IMR-90 (cell line): ENCODE measurements around the gene ALOXE3. TPM values are rescaled to one million over a fixed set of nuclear protein-coding genes. Genes with fewer than 3 reads are reported as not detected.
A peak's percentile ranks its signal among the peaks of the same experiment; 100 is the strongest.

Source experiments
- ATAC-seq: fragments of 200-7000 bp; cut with Tn5 transposase; 2 replicates; pipeline ENCODE4 v1.9.1; 2020; ENCODE audit warnings: low read depth, mild to moderate bottlenecking, moderate library complexity
- BruUV-seq: library from RNA; stranded (reverse); fragments of 400-500 nt; replicated peaks from 2 replicates; lab custom pipeline; 2021; lab: Mats Ljungman, UMichigan
- CTCF ChIA-PET: fragments of 300-600 bp; formaldehyde crosslinking; extraction: SDS; loops from one replicate; lab custom pipeline; 2021; ENCODE audit warnings: antibody characterized with exemption; lab: Yijun Ruan, JAX
- POLR2A ChIA-PET: fragments of 300-600 bp; sonication (Branson Sonifier 250); formaldehyde crosslinking; loops from one replicate; lab custom pipeline; 2022; ENCODE audit warnings: antibody characterized with exemption; ENCODE audit not compliant: unreplicated experiment; lab: Charles Lee
- DNase-seq: peaks from one replicate; pipeline ENCODE4 v3.0.0; 2013
- H2AFZ ChIP-seq: replicated peaks from 2 replicates; pipeline ENCODE3; 2013; ENCODE audit warnings: low read length, mild to moderate bottlenecking; ENCODE audit not compliant: poor library complexity
- H2AK5ac ChIP-seq: 2 replicates; pipeline ENCODE4 v1.6.1; 2013; ENCODE audit warnings: low read depth, low read length, inconsistent platforms
- H2AK9ac ChIP-seq: replicated peaks from 2 replicates; pipeline ENCODE3; 2013; ENCODE audit warnings: mild to moderate bottlenecking, low read depth, low read length, moderate library complexity; ENCODE audit not compliant: poor library complexity
- H2BK120ac ChIP-seq: 2 replicates; pipeline ENCODE4 v1.6.1; 2013; ENCODE audit warnings: low read depth, low read length, inconsistent platforms
- H2BK15ac ChIP-seq: 3 replicates; pipeline ENCODE4 v1.6.1; 2013; ENCODE audit warnings: low read depth, low read length, inconsistent platforms
- H2BK20ac ChIP-seq: 2 replicates; pipeline ENCODE4 v1.6.1; 2013; ENCODE audit warnings: low read depth, mild to moderate bottlenecking, inconsistent platforms, low read length, moderate library complexity
- H2BK5ac ChIP-seq: 2 replicates; pipeline ENCODE4 v1.6.1; 2013; ENCODE audit warnings: mild to moderate bottlenecking, low read depth, low read length, inconsistent platforms; ENCODE audit not compliant: poor library complexity, severe bottlenecking
- H3K14ac ChIP-seq: replicated peaks from 2 replicates; pipeline ENCODE4 v1.6.1; 2013; ENCODE audit warnings: low read depth, low read length, inconsistent platforms
- H3K18ac ChIP-seq: 2 replicates; pipeline ENCODE4 v1.6.1; 2013; ENCODE audit warnings: low read depth, low read length, control low read depth
- H3K23ac ChIP-seq: 2 replicates; pipeline ENCODE4 v1.6.1; 2013; ENCODE audit warnings: low read depth, low read length, inconsistent platforms
- H3K27ac ChIP-seq: 2 replicates; pipeline ENCODE4 v1.5.1; 2013; ENCODE audit warnings: mild to moderate bottlenecking, control low read depth, low read length; ENCODE audit not compliant: insufficient read depth
- H3K27me3 ChIP-seq: 2 replicates; pipeline ENCODE4 v1.6.1; 2013; ENCODE audit warnings: low read length; ENCODE audit not compliant: control insufficient read depth, insufficient read depth
- H3K36me3 ChIP-seq: 2 replicates; pipeline ENCODE4 v1.6.1; 2013; ENCODE audit warnings: low read length, mixed read lengths; ENCODE audit not compliant: control insufficient read depth, insufficient read depth
- H3K4ac ChIP-seq: 2 replicates; pipeline ENCODE4 v1.6.1; 2013; ENCODE audit warnings: low read depth, low read length, inconsistent platforms
- H3K4me1 ChIP-seq: 2 replicates; pipeline ENCODE4 v1.6.1; 2013; ENCODE audit warnings: low read length, mixed read lengths; ENCODE audit not compliant: control insufficient read depth, insufficient read depth
- H3K4me2 ChIP-seq: 2 replicates; pipeline ENCODE4 v1.6.1; 2013; ENCODE audit warnings: low read depth, mild to moderate bottlenecking, control low read depth, low read length, moderate library complexity
- H3K4me3 ChIP-seq: 2 replicates; pipeline ENCODE4 v1.5.1; 2013; ENCODE audit warnings: low read depth, mild to moderate bottlenecking, control low read depth, low read length, moderate library complexity; ENCODE audit not compliant: insufficient read depth
- H3K56ac ChIP-seq: 2 replicates; pipeline ENCODE4 v1.6.1; 2013; ENCODE audit warnings: low read length, inconsistent platforms; ENCODE audit not compliant: insufficient read depth; ENCODE audit errors: extremely low read depth
- H3K79me1 ChIP-seq, 2 experiments: 2 replicates each; pipeline ENCODE4 v1.6.1; 2013; ENCODE audit warnings: low read length in 2 of 2, inconsistent platforms in 1 of 2, low read depth in 1 of 2
- H3K9ac ChIP-seq: 2 replicates; pipeline ENCODE4 v1.6.1; 2013; ENCODE audit warnings: low read depth, low read length, control low read depth
- H3K9me1 ChIP-seq: 2 replicates; pipeline ENCODE4 v1.6.1; 2013; ENCODE audit warnings: low read length, inconsistent platforms; ENCODE audit not compliant: insufficient read depth
- H3K9me3 ChIP-seq: 2 replicates; pipeline ENCODE4 v1.6.1; 2013; ENCODE audit warnings: low read length; ENCODE audit not compliant: control insufficient read depth, insufficient read depth
- H4K20me1 ChIP-seq: 2 replicates; pipeline ENCODE4 v1.6.1; 2013; ENCODE audit warnings: low read length, inconsistent platforms; ENCODE audit not compliant: insufficient read depth
- H4K5ac ChIP-seq: 2 replicates; pipeline ENCODE4 v1.6.1; 2013; ENCODE audit warnings: mild to moderate bottlenecking, low read depth, low read length, control low read depth
- H4K8ac ChIP-seq, 2 experiments: 2 replicates each; pipeline ENCODE4 v1.6.1; 2013; ENCODE audit warnings: low read depth in 2 of 2, low read length in 2 of 2, control low read depth in 1 of 2, inconsistent platforms in 1 of 2
- H4K91ac ChIP-seq: 2 replicates; pipeline ENCODE4 v1.6.1; 2013; ENCODE audit warnings: low read depth, low read length, inconsistent platforms; ENCODE audit not compliant: insufficient read depth
- BHLHE40 ChIP-seq: fragments of 150-350 bp; IDR thresholded peaks from 2 replicates; pipeline ENCODE4 v1.6.1; 2016; ENCODE audit warnings: mild to moderate bottlenecking, low read depth, low read length
- CEBPB ChIP-seq: IDR thresholded peaks from 2 replicates; pipeline ENCODE4 v1.6.1; 2012; ENCODE audit warnings: low read depth, low read length, improper control_type of control experiment
- FOS ChIP-seq: fragments of 150-350 bp; IDR thresholded peaks from 2 replicates; pipeline ENCODE4 v1.6.1; 2016; ENCODE audit warnings: low read depth, low read length
- MAFK ChIP-seq: IDR thresholded peaks from 2 replicates; pipeline ENCODE4 v1.6.1; 2012; ENCODE audit warnings: low read depth, low read length, improper control_type of control experiment
- MAZ ChIP-seq: IDR thresholded peaks from 2 replicates; pipeline ENCODE4 v1.6.1; 2012; ENCODE audit warnings: low read depth, mild to moderate bottlenecking, low read length, improper control_type of control experiment, moderate library complexity, borderline replicate concordance
- MXI1 ChIP-seq: IDR thresholded peaks from 2 replicates; pipeline ENCODE4 v1.6.1; 2012; ENCODE audit warnings: low read depth, mild to moderate bottlenecking, low read length, moderate library complexity, borderline replicate concordance
- NFE2L2 ChIP-seq: fragments of 150-350 bp; IDR thresholded peaks from 2 replicates; pipeline ENCODE4 v1.6.1; 2016; ENCODE audit warnings: low read depth, mild to moderate bottlenecking, low read length
- POLR2A ChIP-seq: IDR thresholded peaks from 2 replicates; pipeline ENCODE4 v1.6.1; 2012; ENCODE audit warnings: mild to moderate bottlenecking, low read depth, low read length
- RAD21 ChIP-seq: IDR thresholded peaks from 2 replicates; pipeline ENCODE4 v1.6.1; 2012; ENCODE audit warnings: low read length, improper control_type of control experiment
- RCOR1 ChIP-seq: IDR thresholded peaks from 2 replicates; pipeline ENCODE4 v1.6.1; 2012; ENCODE audit warnings: mild to moderate bottlenecking, low read length, improper control_type of control experiment; ENCODE audit not compliant: insufficient replicate concordance
- RFX5 ChIP-seq: IDR thresholded peaks from 2 replicates; pipeline ENCODE4 v1.8.0; 2012; ENCODE audit warnings: low read depth, mild to moderate bottlenecking, low read length, moderate library complexity
- SMC3 ChIP-seq: fragments of 150-350 bp; IDR thresholded peaks from 2 replicates; pipeline ENCODE4 v1.6.1; 2016; ENCODE audit warnings: low read depth, mild to moderate bottlenecking, antibody characterized with exemption, low read length, moderate library complexity
- WGBS, 2 experiments: methylation state at CpG; one replicate each; pipeline versions ENCODE4 v1.1.5 to v1.1.7; 2013; ENCODE audit warnings: missing lambda C conversion rate in 2 of 2; ENCODE audit not compliant: insufficient read length in 1 of 2; ENCODE audit errors: extremely low coverage in 2 of 2; 5-methylcytosine and 5-hydroxymethylcytosine counted together
- dilution Hi-C: fragments of 300-500 bp; cut with HindIII; formaldehyde crosslinking; loops from one replicate; pipeline ENCODE4 v1.14.3; 2018; ENCODE audit warnings: low sequenced_read_pairs; ENCODE audit not compliant: unreplicated experiment
- in situ Hi-C: fragments of 300-500 bp; cut with MboI; formaldehyde crosslinking; loops from 3 replicates; pipeline ENCODE4 v1.14.3; 2019; ENCODE audit warnings: low sequenced_read_pairs, inconsistent platforms, mixed read lengths
- intact Hi-C: fragments of 100-400 bp; cut with micrococcal nuclease; formaldehyde crosslinking; loops from 2 replicates; pipeline ENCODE4 v1.10.0; 2022
- polyA plus RNA-seq, 3 experiments: library from polyadenylated mRNA; depleted of rRNA; stranded (reverse); fragments of >200 nt; gene quantifications; 2 replicates each; pipeline ENCODE4 v1.2.3, GENCODE V29; 2012; ENCODE audit warnings: low replicate concordance in 1 of 3
- total RNA-seq: library from RNA; depleted of rRNA; stranded (reverse); fragments of >200 nt; gene quantifications from 2 replicates; pipeline ENCODE4 v1.2.3, GENCODE V29; 2012
- TF ChIP-seq, protein P1 (sequence below): fragments of 150-350 bp; IDR thresholded peaks from 2 replicates; pipeline ENCODE4 v1.6.1; 2016; ENCODE audit warnings: low read depth, mild to moderate bottlenecking, low read length, moderate library complexity, borderline replicate concordance
- TF ChIP-seq, protein P2 (sequence below): fragments of 150-350 bp; IDR thresholded peaks from 2 replicates; pipeline ENCODE4 v1.6.1; 2017; ENCODE audit warnings: mild to moderate bottlenecking, antibody characterized with exemption, low read length, low read depth
- TF ChIP-seq, protein P3 (sequence below): conservative IDR thresholded peaks from 2 replicates; pipeline ENCODE4 v1.5.1; 2012; ENCODE audit warnings: mild to moderate bottlenecking, low read depth, low read length, improper control_type of control experiment

ALOXE3 gene
- total and polyA plus RNA-seq, 2 of the 4 experiments (the other 2 are of a cell fraction) = under 0.01 to 0.26 TPM

DNA sequence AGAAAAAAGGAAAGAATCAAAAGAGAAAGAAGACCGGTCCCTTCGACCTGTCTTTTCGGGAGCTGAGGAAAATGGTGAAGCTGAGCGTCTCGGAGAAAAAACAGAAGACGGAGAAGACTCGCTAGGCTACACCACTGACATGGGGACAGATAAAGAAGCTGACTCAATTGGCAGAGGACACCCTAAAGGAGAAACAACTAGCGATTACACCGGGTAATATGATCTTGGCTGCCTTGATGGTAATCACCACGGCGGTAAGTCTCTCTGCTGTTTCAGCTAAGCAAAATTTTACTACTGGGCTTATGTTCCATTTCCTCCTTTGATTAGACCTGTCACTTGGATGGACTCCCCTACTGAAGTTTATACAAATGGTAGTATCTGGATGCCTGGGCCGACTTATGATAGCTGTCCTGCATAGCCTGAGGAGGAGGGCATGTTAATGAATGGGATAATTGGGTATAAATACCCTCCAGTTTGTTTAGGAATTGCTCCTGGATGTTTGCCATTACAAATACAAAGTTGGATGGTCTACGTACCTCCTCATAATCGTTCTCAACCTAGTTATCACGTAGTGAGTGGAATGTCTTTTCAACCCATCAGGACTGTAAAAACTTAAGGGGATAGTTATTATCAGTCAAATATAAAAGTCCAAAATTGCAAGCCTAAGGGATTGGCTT lies 55.4 kb downstream of the ALOXE3 start:
- H3K14ac ChIP-seq = no peak overlapping the region
- H3K4ac ChIP-seq = no peak overlapping the region
- no peak for DNase-seq
- H4K8ac ChIP-seq = no peak overlapping the region
- H2AFZ ChIP-seq = no peak overlapping the region
- no peak overlapping the region for H2BK15ac ChIP-seq
- H3K79me1 ChIP-seq = no peaks in the 10 kb centered on the region
- no peak overlapping the region for H2AK5ac ChIP-seq
- ChIA-PET CTCF (interaction anchor here (1.0 to 4.9 kb wide), 4 partner anchors 10 to 56 kb away, joined by 3 to 25 read pairs (median 5); partner anchors contain the start of gene ALOXE3), POLR2A (no interaction called here)
- no peaks in the 10 kb centered on the region for H3K36me3 ChIP-seq
- no peak overlapping the region for H2BK5ac ChIP-seq
- 5% methylated on average over 6 of the region's 15 CpGs; no CpG with 5 or more reads in 1 of the 2 experiments for WGBS, 2 experiments
- H3K23ac ChIP-seq = peak overlapping the region; percentile 59; the same call in 1 of the 2 replicates
- peaks cover 5% of the 10 kb centered on the region; the same call in 1 of the 2 replicates for H4K20me1 ChIP-seq
- no peak overlapping the region for H3K18ac ChIP-seq
- H3K9me1 ChIP-seq = no peaks in the 10 kb centered on the region
- H4K5ac ChIP-seq = no peak overlapping the region
- no peak overlapping the region for H2BK120ac ChIP-seq
- dilution Hi-C loops (no loop called here), intact Hi-C loops (loop anchor here (5.0 to 10.0 kb wide), 2 partner anchors 159 to 722 kb away; no protein-coding TSS in a partner anchor), in situ Hi-C loops (no loop called here)
- no peaks in the 10 kb centered on the region for H3K4me1 ChIP-seq
- H2AK9ac ChIP-seq = no peak overlapping the region
- no peak overlapping the region for H3K27ac ChIP-seq
- H3K4me2 ChIP-seq = peak overlapping the region; percentile 7; the same call in 1 of the 2 replicates
- H4K91ac ChIP-seq = no peak overlapping the region
- no peak overlapping the region for H3K4me3 ChIP-seq
- no peak overlapping the region for H3K9ac ChIP-seq
- no peak overlapping the region for H3K56ac ChIP-seq
- no peak for ATAC-seq
- no TSS peak for BruUV-seq
- no peaks in the 10 kb centered on the region for H3K9me3 ChIP-seq
- peaks cover 77% of the 10 kb centered on the region for H3K27me3 ChIP-seq
- H2BK20ac ChIP-seq = no peak overlapping the region
- TF ChIP-seq BHLHE40 = no peak
- TF ChIP-seq, protein P1, sequence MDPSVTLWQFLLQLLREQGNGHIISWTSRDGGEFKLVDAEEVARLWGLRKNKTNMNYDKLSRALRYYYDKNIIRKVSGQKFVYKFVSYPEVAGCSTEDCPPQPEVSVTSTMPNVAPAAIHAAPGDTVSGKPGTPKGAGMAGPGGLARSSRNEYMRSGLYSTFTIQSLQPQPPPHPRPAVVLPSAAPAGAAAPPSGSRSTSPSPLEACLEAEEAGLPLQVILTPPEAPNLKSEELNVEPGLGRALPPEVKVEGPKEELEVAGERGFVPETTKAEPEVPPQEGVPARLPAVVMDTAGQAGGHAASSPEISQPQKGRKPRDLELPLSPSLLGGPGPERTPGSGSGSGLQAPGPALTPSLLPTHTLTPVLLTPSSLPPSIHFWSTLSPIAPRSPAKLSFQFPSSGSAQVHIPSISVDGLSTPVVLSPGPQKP = no peak
- no peak for TF ChIP-seq CEBPB
- no peak for TF ChIP-seq MXI1
- no peak for TF ChIP-seq NFE2L2
- no peak for TF ChIP-seq MAFK
- TF ChIP-seq MAZ = no peak
- TF ChIP-seq, protein P2, sequence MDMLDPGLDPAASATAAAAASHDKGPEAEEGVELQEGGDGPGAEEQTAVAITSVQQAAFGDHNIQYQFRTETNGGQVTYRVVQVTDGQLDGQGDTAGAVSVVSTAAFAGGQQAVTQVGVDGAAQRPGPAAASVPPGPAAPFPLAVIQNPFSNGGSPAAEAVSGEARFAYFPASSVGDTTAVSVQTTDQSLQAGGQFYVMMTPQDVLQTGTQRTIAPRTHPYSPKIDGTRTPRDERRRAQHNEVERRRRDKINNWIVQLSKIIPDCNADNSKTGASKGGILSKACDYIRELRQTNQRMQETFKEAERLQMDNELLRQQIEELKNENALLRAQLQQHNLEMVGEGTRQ = no peak
- TF ChIP-seq RCOR1 = no peak
- no peak for TF ChIP-seq POLR2A
- no peak for TF ChIP-seq RAD21
- no peak for TF ChIP-seq RFX5
- TF ChIP-seq, protein P3, sequence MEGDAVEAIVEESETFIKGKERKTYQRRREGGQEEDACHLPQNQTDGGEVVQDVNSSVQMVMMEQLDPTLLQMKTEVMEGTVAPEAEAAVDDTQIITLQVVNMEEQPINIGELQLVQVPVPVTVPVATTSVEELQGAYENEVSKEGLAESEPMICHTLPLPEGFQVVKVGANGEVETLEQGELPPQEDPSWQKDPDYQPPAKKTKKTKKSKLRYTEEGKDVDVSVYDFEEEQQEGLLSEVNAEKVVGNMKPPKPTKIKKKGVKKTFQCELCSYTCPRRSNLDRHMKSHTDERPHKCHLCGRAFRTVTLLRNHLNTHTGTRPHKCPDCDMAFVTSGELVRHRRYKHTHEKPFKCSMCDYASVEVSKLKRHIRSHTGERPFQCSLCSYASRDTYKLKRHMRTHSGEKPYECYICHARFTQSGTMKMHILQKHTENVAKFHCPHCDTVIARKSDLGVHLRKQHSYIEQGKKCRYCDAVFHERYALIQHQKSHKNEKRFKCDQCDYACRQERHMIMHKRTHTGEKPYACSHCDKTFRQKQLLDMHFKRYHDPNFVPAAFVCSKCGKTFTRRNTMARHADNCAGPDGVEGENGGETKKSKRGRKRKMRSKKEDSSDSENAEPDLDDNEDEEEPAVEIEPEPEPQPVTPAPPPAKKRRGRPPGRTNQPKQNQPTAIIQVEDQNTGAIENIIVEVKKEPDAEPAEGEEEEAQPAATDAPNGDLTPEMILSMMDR = no peak
- TF ChIP-seq FOS = no peak
- TF ChIP-seq SMC3 = no peak
